Natural killer cell (primary cell): ENCODE results near the gene USP30. TPM values are rescaled to one million over a fixed set of nuclear protein-coding genes. Genes with fewer than 3 reads are reported as not detected.

ENCODE experiments used
- ATAC-seq, 3 donors: fragments of 150-1000 bp in 2 of 3; fragments of 200-7000 bp in 1 of 3; cut with Tn5 transposase; 1 replicate in 1 of 3; 2 replicates in 2 of 3; pipeline ENCODE4 v1.10.0; 2021; ENCODE audit warnings: mild to moderate bottlenecking in 2 of 3, moderate library complexity in 2 of 3
- DNase-seq, 2 donors: peaks; one replicate each; pipeline versions ENCODE4 v3.0.0 to v3.0.0-alpha.2; 2013 to 2021; ENCODE audit warnings: mixed read lengths in 1 of 2
- H3K27ac ChIP-seq: one replicate; pipeline ENCODE4 v1.5.1; 2013; ENCODE audit warnings: mild to moderate bottlenecking, low read length
- H3K27me3 ChIP-seq: one replicate; pipeline ENCODE4 v1.6.1; 2013; ENCODE audit warnings: low read length; ENCODE audit not compliant: control insufficient read depth, insufficient read depth
- H3K36me3 ChIP-seq: one replicate; pipeline ENCODE4 v1.6.1; 2013; ENCODE audit warnings: low read length; ENCODE audit not compliant: control insufficient read depth, insufficient read depth
- H3K4me1 ChIP-seq: one replicate; pipeline ENCODE4 v1.6.1; 2013; ENCODE audit warnings: low read length; ENCODE audit not compliant: control insufficient read depth, insufficient read depth
- H3K4me3 ChIP-seq: one replicate; pipeline ENCODE4 v1.5.1; 2013; ENCODE audit warnings: low read length
- H3K9me3 ChIP-seq: one replicate; pipeline ENCODE4 v1.6.1; 2013; ENCODE audit warnings: low read length; ENCODE audit not compliant: control insufficient read depth, insufficient read depth
- H3K27ac Mint-ChIP-seq, 2 donors: one replicate each; pipeline ENCODE4 v1.8.0; 2022; ENCODE audit warnings: mild to moderate bottlenecking in 2 of 2, mixed read lengths in 2 of 2, moderate library complexity in 1 of 2
- H3K27me3 Mint-ChIP-seq, 2 donors: one replicate each; pipeline ENCODE4 v1.8.0; 2022; ENCODE audit warnings: low read depth in 2 of 2, mixed read lengths in 2 of 2
- H3K36me3 Mint-ChIP-seq: one replicate; pipeline ENCODE4 v1.8.0; 2022; ENCODE audit warnings: mixed read lengths
- H3K4me1 Mint-ChIP-seq, 2 donors: one replicate each; pipeline ENCODE4 v1.8.0; 2022; ENCODE audit warnings: mixed read lengths in 2 of 2
- H3K4me3 Mint-ChIP-seq: one replicate; pipeline ENCODE4 v1.8.0; 2022; ENCODE audit warnings: mild to moderate bottlenecking, moderate library complexity, mixed read lengths
- H3K9me3 Mint-ChIP-seq, 2 donors: one replicate each; pipeline ENCODE4 v1.8.0; 2022; ENCODE audit warnings: mixed read lengths in 2 of 2
- CTCF ChIP-seq: fragments of 200-600 bp; IDR thresholded peaks from one replicate; pipeline ENCODE4 v1.8.0; 2022; ENCODE audit warnings: antibody characterized with exemption
- whole genome bisulfite sequencing: methylation state at CpG from one replicate; pipeline ENCODE4 v1.1.7; 2013; ENCODE audit warnings: missing lambda C conversion rate; ENCODE audit not compliant: insufficient coverage; 5-methylcytosine and 5-hydroxymethylcytosine counted together
- intact Hi-C: fragments of 100-400 bp; cut with micrococcal nuclease; formaldehyde crosslinking; loops from one replicate; pipeline ENCODE4 v1.14.2; 2022
- total RNA-seq, 4 donors: library from RNA; stranded (reverse); fragments of 120-200 nt in 1 of 4; gene quantifications; one replicate each; pipeline versions ENCODE4 v1.2.3 to v1.2.4, GENCODE V29; 2013 to 2022

USP30 gene
- total RNA-seq, 3 donors from 2014 or later (not counting 1 experiment from before 2014, with no cell fraction given): 18.4 to 20.8 (median 20.1) TPM

- 86% methylated on average over 12 of the region's 12 CpGs for WGBS
- no peak for ATAC-seq
- no peaks in the 10 kb centered on the region for H3K4me1 ChIP-seq
Measured at GRCh38 chr12:109124878-109125648, 72.7 kb downstream of the USP30 start.

GRCh38 chr12:109125791-109126190, 73.4 kb downstream of the USP30 start:
- DNase-seq (no peak), ATAC-seq (no peak)
- peaks cover 6 to 10% of the 10 kb centered on the region in 2 donors for H3K4me1 Mint-ChIP-seq
- Histone ChIP-seq H3K4me3 (no peak overlapping the region), H3K27me3 (no peaks in the 10 kb centered on the region), H3K36me3 (no peaks in the 10 kb centered on the region), H3K4me1 (no peaks in the 10 kb centered on the region), H3K27ac (no peak overlapping the region), H3K9me3 (no peaks in the 10 kb centered on the region)
- H3K4me3 Mint-ChIP-seq: no peak overlapping the region
- WGBS: 69% methylated on average over 7 of the region's 7 CpGs
- H3K36me3 Mint-ChIP-seq: no peaks in the 10 kb centered on the region
- intact Hi-C loops: no loop called here
- H3K27ac Mint-ChIP-seq: no peak overlapping the region
- no peak for TF ChIP-seq CTCF
- no peaks in the 10 kb centered on the region for H3K9me3 Mint-ChIP-seq
- peaks cover 0 to 4% of the 10 kb centered on the region in 2 donors for H3K27me3 Mint-ChIP-seq

More at GRCh38 chr12:109124878-109125648, 72.7 kb downstream of the USP30 start:
- no peaks in the 10 kb centered on the region for H3K27me3 ChIP-seq
- Mint-ChIP-seq H3K27me3 (no peaks in the 10 kb centered on the region), H3K4me3 (no peak overlapping the region), H3K4me1 (peaks cover 6 to 10% of the 10 kb centered on the region in 2 donors), H3K9me3 (no peaks in the 10 kb centered on the region), H3K36me3 (no peaks in the 10 kb centered on the region), H3K27ac (no peak overlapping the region)
- no peaks in the 10 kb centered on the region for H3K9me3 ChIP-seq
- H3K36me3 ChIP-seq: no peaks in the 10 kb centered on the region
- H3K27ac ChIP-seq: no peak overlapping the region
- no peak for TF ChIP-seq CTCF
- H3K4me3 ChIP-seq: no peak overlapping the region
- DNase-seq: no peak
- intact Hi-C loops: no loop called here

DNA sequence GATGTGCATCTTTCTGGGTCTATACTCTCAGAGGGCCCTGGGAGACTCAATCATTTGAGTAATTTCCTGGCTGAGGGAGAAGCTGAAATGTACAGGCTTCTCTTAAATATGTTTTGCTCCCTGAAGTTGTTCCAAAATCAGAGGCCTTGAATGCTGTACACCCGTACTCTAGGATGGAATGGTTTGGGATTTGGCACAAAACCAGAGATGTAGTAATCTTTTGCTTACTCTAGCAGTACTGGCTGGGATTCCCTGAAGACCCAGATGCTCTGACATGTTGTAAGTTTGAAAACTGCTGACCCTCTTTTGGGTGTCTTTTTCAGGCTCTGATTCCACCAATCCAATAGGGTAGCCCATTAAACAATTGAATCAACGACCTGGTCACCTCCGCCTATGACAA, 74.4 kb downstream of the USP30 start:
- Mint-ChIP-seq H3K27ac (no peak overlapping the region), H3K4me3 (no peak overlapping the region), H3K9me3 (no peaks in the 10 kb centered on the region), H3K4me1 (peaks cover 6 to 10% of the 10 kb centered on the region in 2 donors), H3K27me3 (peaks cover 0 to 4% of the 10 kb centered on the region in 2 donors), H3K36me3 (no peaks in the 10 kb centered on the region)
- Histone ChIP-seq H3K27ac (no peak overlapping the region), H3K4me3 (no peak overlapping the region), H3K4me1 (no peaks in the 10 kb centered on the region), H3K36me3 (no peaks in the 10 kb centered on the region), H3K27me3 (no peaks in the 10 kb centered on the region), H3K9me3 (no peaks in the 10 kb centered on the region)
- intact Hi-C loops: no loop called here
- WGBS: 95% methylated on average over 3 of the region's 3 CpGs
- TF ChIP-seq CTCF: no peak
- ATAC-seq: no peak
- no peak for DNase-seq
